Thoracic aorta (tissue), 2 donors: Measurements from ENCODE around the gene IFNAR2. TPM values are rescaled to one million over a fixed set of nuclear protein-coding genes. Genes with fewer than 3 reads are reported as not detected.

Source experiments
- ATAC-seq: fragments of 150-250 bp; one replicate; pipeline ENCODE4 v1.8.0; 2017; ENCODE audit warnings: low read depth; ENCODE audit not compliant: insufficient number of reproducible peaks, low FRiP score
- DNase-seq: peaks from one replicate; pipeline ENCODE4 v3.0.0-alpha.2; 2020; ENCODE audit warnings: low spot score
- H3K27ac ChIP-seq, 2 donors: fragments of 200-600 bp; sonication (generic); 1 replicate in 1 of 2; 2 replicates in 1 of 2; pipeline ENCODE4 v1.5.1; 2016; ENCODE audit warnings: mild to moderate bottlenecking in 2 of 2, moderate library complexity in 2 of 2
- H3K27me3 ChIP-seq: fragments of 200-600 bp; sonication (generic); replicated peaks from 2 replicates; pipeline ENCODE4 v1.6.0; 2016; ENCODE audit warnings: mild to moderate bottlenecking; ENCODE audit not compliant: insufficient read depth
- H3K36me3 ChIP-seq: fragments of 200-600 bp; sonication (generic); one replicate; pipeline ENCODE4 v1.5.1; 2016
- H3K4me1 ChIP-seq, 2 donors: fragments of 200-600 bp; sonication (generic); 1 replicate in 1 of 2; 2 replicates in 1 of 2; pipeline versions ENCODE4 v1.5.1 to v1.6.0; 2016; ENCODE audit warnings: low read depth in 2 of 2, mild to moderate bottlenecking in 1 of 2; ENCODE audit not compliant: control insufficient read depth in 1 of 2
- H3K4me3 ChIP-seq: fragments of 200-600 bp; sonication (generic); 2 replicates; pipeline ENCODE4 v1.5.1; 2016; ENCODE audit warnings: mild to moderate bottlenecking
- H3K9me3 ChIP-seq: fragments of 200-600 bp; sonication (generic); 2 replicates; pipeline ENCODE4 v1.5.1; 2016
- CTCF ChIP-seq: fragments of 200-600 bp; sonication (generic); IDR thresholded peaks from one replicate; pipeline ENCODE4 v1.5.1; 2019; ENCODE audit warnings: antibody characterized with exemption
- total RNA-seq, 2 donors: library from RNA; depleted of rRNA; stranded (reverse); fragments of >200 nt; gene quantifications; one replicate each; pipeline versions ENCODE4 v1.1.0 to v1.2.3, GENCODE V29; 2016

IFNAR2 gene
- total RNA-seq, 2 donors from 2014 or later: 15.2 to 36.1 TPM

- H3K4me3 ChIP-seq: no peak overlapping the region
- no peak for ATAC-seq
Measured at GRCh38 chr21:33207449-33208149, 22.1 kb upstream of the IFNAR2 start.

GRCh38 chr21:33208534-33208933 lies 21.2 kb upstream of the IFNAR2 start:
- Histone ChIP-seq H3K27ac (no peak overlapping the region), H3K27me3 (no peaks in the 10 kb centered on the region), H3K4me3 (no peak overlapping the region), H3K9me3 (no peaks in the 10 kb centered on the region), H3K36me3 (no peaks in the 10 kb centered on the region), H3K4me1 (peaks cover 7 to 13% of the 10 kb centered on the region in 2 donors)
- no peak for DNase-seq
- no peak for ATAC-seq
- no peak for TF ChIP-seq CTCF

More at GRCh38 chr21:33207449-33208149, 22.1 kb upstream of the IFNAR2 start:
- TF ChIP-seq CTCF: no peak
- no peak for DNase-seq
- Histone ChIP-seq H3K27me3 (no peaks in the 10 kb centered on the region), H3K36me3 (no peaks in the 10 kb centered on the region), H3K27ac (no peak overlapping the region), H3K4me1 (peaks cover 10 to 18% of the 10 kb centered on the region in 2 donors), H3K9me3 (no peaks in the 10 kb centered on the region)

- Histone ChIP-seq H3K4me3 (no peak overlapping the region), H3K27me3 (no peaks in the 10 kb centered on the region), H3K4me1 (peaks cover 3 to 6% of the 10 kb centered on the region in 2 donors), H3K27ac (no peak overlapping the region), H3K9me3 (no peaks in the 10 kb centered on the region), H3K36me3 (no peaks in the 10 kb centered on the region)
- ATAC-seq: no peak
- DNase-seq: no peak
- TF ChIP-seq CTCF: no peak
Measured at GRCh38 chr21:33211305-33211704, 18.4 kb upstream of the IFNAR2 start.

GRCh38 chr21:33211732-33212131 lies 18.0 kb upstream of the IFNAR2 start:
- ATAC-seq: no peak

More at GRCh38 chr21:33211732-33212131, 18.0 kb upstream of the IFNAR2 start:
- Histone ChIP-seq H3K27ac (no peak overlapping the region), H3K4me1 (peaks cover 3 to 6% of the 10 kb centered on the region in 2 donors), H3K4me3 (no peak overlapping the region), H3K9me3 (no peaks in the 10 kb centered on the region), H3K27me3 (no peaks in the 10 kb centered on the region), H3K36me3 (no peaks in the 10 kb centered on the region)
- no peak for DNase-seq
- no peak for TF ChIP-seq CTCF
